ENCODE data around the gene ADGRG2.

DNA sequence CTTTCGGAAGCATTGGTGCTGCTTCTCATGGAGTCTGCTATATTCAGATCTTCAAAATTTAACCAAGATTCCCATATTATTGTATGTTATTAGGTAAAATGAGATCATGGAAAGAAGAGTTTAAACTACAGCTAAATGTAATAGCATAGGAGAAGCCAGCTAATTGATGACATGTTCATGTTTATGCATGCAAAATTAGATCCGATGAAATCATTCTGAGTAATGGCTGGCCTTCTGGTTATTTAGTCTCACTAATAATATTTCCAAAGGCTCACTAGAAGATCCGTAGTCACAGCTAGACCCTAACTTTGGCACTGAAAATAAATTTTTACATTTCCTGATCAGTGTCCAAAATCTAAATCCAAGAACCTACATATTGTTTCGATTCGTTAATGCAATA lies 118.5 kb downstream of the ADGRG2 start:
- TF ChIP-seq, protein P1, sequence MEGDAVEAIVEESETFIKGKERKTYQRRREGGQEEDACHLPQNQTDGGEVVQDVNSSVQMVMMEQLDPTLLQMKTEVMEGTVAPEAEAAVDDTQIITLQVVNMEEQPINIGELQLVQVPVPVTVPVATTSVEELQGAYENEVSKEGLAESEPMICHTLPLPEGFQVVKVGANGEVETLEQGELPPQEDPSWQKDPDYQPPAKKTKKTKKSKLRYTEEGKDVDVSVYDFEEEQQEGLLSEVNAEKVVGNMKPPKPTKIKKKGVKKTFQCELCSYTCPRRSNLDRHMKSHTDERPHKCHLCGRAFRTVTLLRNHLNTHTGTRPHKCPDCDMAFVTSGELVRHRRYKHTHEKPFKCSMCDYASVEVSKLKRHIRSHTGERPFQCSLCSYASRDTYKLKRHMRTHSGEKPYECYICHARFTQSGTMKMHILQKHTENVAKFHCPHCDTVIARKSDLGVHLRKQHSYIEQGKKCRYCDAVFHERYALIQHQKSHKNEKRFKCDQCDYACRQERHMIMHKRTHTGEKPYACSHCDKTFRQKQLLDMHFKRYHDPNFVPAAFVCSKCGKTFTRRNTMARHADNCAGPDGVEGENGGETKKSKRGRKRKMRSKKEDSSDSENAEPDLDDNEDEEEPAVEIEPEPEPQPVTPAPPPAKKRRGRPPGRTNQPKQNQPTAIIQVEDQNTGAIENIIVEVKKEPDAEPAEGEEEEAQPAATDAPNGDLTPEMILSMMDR (IDR thresholded peaks at IDR 0.05) = no peak
- no peak for TF ChIP-seq POLR2A (IDR thresholded peaks at IDR 0.05)

Data from testis (tissue), 2 donors.